GM23338 (cell line): ENCODE measurements around the gene RPS5. TPM values are rescaled to one million over a fixed set of nuclear protein-coding genes. Genes with fewer than 3 reads are reported as not detected.

Experiments used
- ATAC-seq: fragments of 200-7000 bp; cut with Tn5 transposase; 3 replicates; pipeline ENCODE4 v1.9.1; 2020
- DNase-seq: peaks from one replicate; pipeline ENCODE4 v3.0.0-alpha.2; 2015; ENCODE audit warnings: low spot score
- H2AFZ ChIP-seq: fragments of 200-600 bp; sonication (generic); 2 replicates; pipeline ENCODE4 v1.8.0; 2016; ENCODE audit warnings: antibody characterized with exemption, mild to moderate bottlenecking, moderate library complexity
- H3F3A ChIP-seq: fragments of 200-600 bp; sonication (generic); replicated peaks from 2 replicates; pipeline ENCODE4 v1.8.0; 2017; ENCODE audit warnings: antibody characterized with exemption, mixed run types, low read depth
- H3K27ac ChIP-seq: fragments of 200-600 bp; sonication (generic); 2 replicates; pipeline ENCODE4 v1.6.1; 2016; ENCODE audit warnings: low read depth
- H3K27me3 ChIP-seq: fragments of 200-600 bp; sonication (generic); 2 replicates; pipeline ENCODE4 v1.8.0; 2016; ENCODE audit warnings: mild to moderate bottlenecking, mixed run types, moderate library complexity; ENCODE audit not compliant: insufficient read depth
- H3K36me3 ChIP-seq: fragments of 200-600 bp; sonication (generic); 2 replicates; pipeline ENCODE4 v1.8.0; 2016; ENCODE audit warnings: mild to moderate bottlenecking; ENCODE audit not compliant: insufficient read depth
- H3K4me1 ChIP-seq: fragments of 200-600 bp; sonication (generic); 2 replicates; pipeline ENCODE4 v1.8.0; 2016; ENCODE audit warnings: mild to moderate bottlenecking, moderate library complexity; ENCODE audit not compliant: insufficient read depth
- H3K4me2 ChIP-seq: fragments of 200-600 bp; sonication (generic); 2 replicates; pipeline ENCODE4 v1.7.1; 2017; ENCODE audit warnings: mixed run types
- H3K4me3 ChIP-seq: fragments of 200-600 bp; sonication (generic); 2 replicates; pipeline ENCODE4 v1.6.1; 2016; ENCODE audit warnings: mixed run types
- H3K79me2 ChIP-seq: fragments of 200-600 bp; sonication (generic); replicated peaks from 2 replicates; pipeline ENCODE4 v1.8.0; 2017; ENCODE audit warnings: mild to moderate bottlenecking; ENCODE audit not compliant: insufficient read depth
- H3K9me2 ChIP-seq: fragments of 200-600 bp; sonication (generic); 2 replicates; pipeline ENCODE4 v1.8.0; 2017; ENCODE audit not compliant: insufficient read depth
- H4K20me1 ChIP-seq: fragments of 200-600 bp; sonication (generic); replicated peaks from 2 replicates; pipeline ENCODE4 v1.8.0; 2017; ENCODE audit warnings: mild to moderate bottlenecking; ENCODE audit not compliant: insufficient read depth
- H3K27ac Mint-ChIP-seq: 2 replicates; pipeline ENCODE4 v1.8.0; 2020; ENCODE audit warnings: inconsistent platforms, mild to moderate bottlenecking, moderate library complexity, mixed read lengths
- H3K27me3 Mint-ChIP-seq: 3 replicates; pipeline ENCODE4 v1.8.0; 2022; ENCODE audit warnings: low read depth, mild to moderate bottlenecking, moderate library complexity, mixed read lengths, inconsistent platforms; ENCODE audit not compliant: insufficient read depth, poor library complexity
- H3K36me3 Mint-ChIP-seq: 3 replicates; pipeline ENCODE4 v1.8.0; 2021; ENCODE audit warnings: low read depth, mild to moderate bottlenecking, inconsistent platforms, moderate library complexity, mixed read lengths
- H3K4me1 Mint-ChIP-seq: 3 replicates; pipeline ENCODE4 v1.8.0; 2020; ENCODE audit warnings: mild to moderate bottlenecking, inconsistent platforms, mixed read lengths
- H3K4me3 Mint-ChIP-seq: 3 replicates; pipeline ENCODE4 v1.8.0; 2021; ENCODE audit warnings: moderate library complexity, mild to moderate bottlenecking, inconsistent platforms, mixed read lengths
- H3K9me3 Mint-ChIP-seq: 3 replicates; pipeline ENCODE4 v1.8.0; 2020; ENCODE audit warnings: moderate library complexity, mild to moderate bottlenecking, inconsistent platforms, mixed read lengths
- CREB1 ChIP-seq: fragments of 250-450 bp; sonication (Bioruptor Pico); IDR thresholded peaks from 2 replicates; pipeline ENCODE4 v1.5.0; 2020; ENCODE audit warnings: low read depth, mild to moderate bottlenecking, moderate library complexity
- CTCF ChIP-seq, 2 experiments: fragments of 200-600 bp in 1 of 2; sonication (generic) in 1 of 2; conservative IDR thresholded peaks; 2 replicates each; pipeline versions ENCODE4 v1.5.1 to v1.6.1; 2016 to 2017; ENCODE audit warnings: antibody characterized with exemption in 2 of 2, low read depth in 2 of 2, mild to moderate bottlenecking in 2 of 2, moderate library complexity in 1 of 2
- ETS1 ChIP-seq: IDR thresholded peaks from 2 replicates; pipeline ENCODE4 v1.6.1; 2016; ENCODE audit warnings: antibody characterized with exemption
- JUNB ChIP-seq: IDR thresholded peaks from one replicate; pipeline ENCODE4 v1.6.1; 2016; ENCODE audit warnings: antibody characterized with exemption; ENCODE audit not compliant: unreplicated experiment
- REST ChIP-seq: IDR thresholded peaks from one replicate; pipeline ENCODE4 v1.6.1; 2018; ENCODE audit warnings: antibody characterized with exemption; ENCODE audit not compliant: unreplicated experiment
- ZNF331 ChIP-seq: fragments of 250-450 bp; sonication (Bioruptor Pico); IDR thresholded peaks from 2 replicates; pipeline ENCODE4 v1.5.0; 2020; ENCODE audit warnings: low read depth, mild to moderate bottlenecking, moderate library complexity
- polyA plus RNA-seq: library from polyadenylated mRNA; unstranded; fragments of >200 nt; fragmentation: Nextera tagmentation; extraction: Ambion mirVana; gene quantifications from 2 replicates; pipeline ENCODE4 v1.2.1, GENCODE V29; 2016
- total RNA-seq: library from RNA; depleted of rRNA; stranded (reverse); fragments of >200 nt; shearing (Covaris generic); gene quantifications from 2 replicates; pipeline ENCODE4 v1.2.3, GENCODE V29; 2014

The RPS5 gene
- total and polyA plus RNA-seq, 2 experiments from 2014 or later, result 734 to 2,111 TPM

- H3K36me3 Mint-ChIP-seq, result peaks cover 28% of the 10 kb centered on the region
- peak; percentile 71 for DNase-seq
- peaks cover 3% of the 10 kb centered on the region; the same call in 1 of the 3 replicates for H3K9me3 Mint-ChIP-seq
Measured at GRCh38 chr19:58338825-58339558, 48.1 kb upstream of the RPS5 start.

GRCh38 chr19:58345558-58345957 lies 41.5 kb upstream of the RPS5 start:
- Mint-ChIP-seq H3K4me1 (peaks cover 3% of the 10 kb centered on the region; the same call in 2 of the 3 replicates), H3K36me3 (no peaks in the 10 kb centered on the region; the same call in 2 of the 3 replicates), H3K27ac (no peak overlapping the region), H3K4me3 (peak overlapping the region; percentile 90; the same call in 2 of the 3 replicates), H3K9me3 (no peaks in the 10 kb centered on the region), H3K27me3 (peaks cover 27% of the 10 kb centered on the region)
- Histone ChIP-seq H3K79me2 (no peaks in the 10 kb centered on the region), H4K20me1 (no peaks in the 10 kb centered on the region; the same call in 1 of the 2 replicates), H3K36me3 (no peaks in the 10 kb centered on the region), H3K4me3 (no peak overlapping the region), H2AFZ (no peak overlapping the region), H3K4me2 (no peak overlapping the region), H3K4me1 (no peaks in the 10 kb centered on the region), H3F3A (peaks cover 4% of the 10 kb centered on the region; the same call in 1 of the 2 replicates), H3K27ac (no peak overlapping the region), H3K27me3 (peaks cover 38% of the 10 kb centered on the region), H3K9me2 (no peaks in the 10 kb centered on the region)
- no peak for DNase-seq
- ATAC-seq, result no peak
- TF ChIP-seq ZNF331, result no peak
- TF ChIP-seq JUNB, result no peak
- no peak for TF ChIP-seq REST
- no peak for TF ChIP-seq ETS1

More at GRCh38 chr19:58338825-58339558, 48.1 kb upstream of the RPS5 start:
- TF ChIP-seq CREB1, result no peak
- peak; percentile 60 to 63 for TF ChIP-seq CTCF (conservative IDR thresholded peaks at IDR 0.05; ENCODE audit: low read depth in 2 of 2)
- no peaks in the 10 kb centered on the region for H3K4me1 ChIP-seq
- peaks cover 3% of the 10 kb centered on the region for H3K27me3 Mint-ChIP-seq
- H3F3A ChIP-seq, result no peaks in the 10 kb centered on the region
- no peaks in the 10 kb centered on the region for H3K9me2 ChIP-seq
- H3K36me3 ChIP-seq, result no peaks in the 10 kb centered on the region
- H3K27me3 ChIP-seq, result no peaks in the 10 kb centered on the region
- H2AFZ ChIP-seq, result no peak overlapping the region
- peak; percentile 98 for ATAC-seq
- H3K4me2 ChIP-seq, result no peak overlapping the region
- H3K4me1 Mint-ChIP-seq, result no peaks in the 10 kb centered on the region; the same call in 2 of the 3 replicates
- no peaks in the 10 kb centered on the region; the same call in 1 of the 2 replicates for H4K20me1 ChIP-seq
- H3K27ac ChIP-seq, result no peak overlapping the region
- no peaks in the 10 kb centered on the region for H3K79me2 ChIP-seq
- no peak overlapping the region for H3K4me3 ChIP-seq
- H3K27ac Mint-ChIP-seq, result no peak overlapping the region
- no peak overlapping the region for H3K4me3 Mint-ChIP-seq
